ENCODE results near the gene KCNH1. TPM values are rescaled to one million over a fixed set of nuclear protein-coding genes. Genes with fewer than 3 reads are reported as not detected.

The KCNH1 gene
- total RNA-seq, 1 experiment from 2014 or later = 0.17 TPM

DNA sequence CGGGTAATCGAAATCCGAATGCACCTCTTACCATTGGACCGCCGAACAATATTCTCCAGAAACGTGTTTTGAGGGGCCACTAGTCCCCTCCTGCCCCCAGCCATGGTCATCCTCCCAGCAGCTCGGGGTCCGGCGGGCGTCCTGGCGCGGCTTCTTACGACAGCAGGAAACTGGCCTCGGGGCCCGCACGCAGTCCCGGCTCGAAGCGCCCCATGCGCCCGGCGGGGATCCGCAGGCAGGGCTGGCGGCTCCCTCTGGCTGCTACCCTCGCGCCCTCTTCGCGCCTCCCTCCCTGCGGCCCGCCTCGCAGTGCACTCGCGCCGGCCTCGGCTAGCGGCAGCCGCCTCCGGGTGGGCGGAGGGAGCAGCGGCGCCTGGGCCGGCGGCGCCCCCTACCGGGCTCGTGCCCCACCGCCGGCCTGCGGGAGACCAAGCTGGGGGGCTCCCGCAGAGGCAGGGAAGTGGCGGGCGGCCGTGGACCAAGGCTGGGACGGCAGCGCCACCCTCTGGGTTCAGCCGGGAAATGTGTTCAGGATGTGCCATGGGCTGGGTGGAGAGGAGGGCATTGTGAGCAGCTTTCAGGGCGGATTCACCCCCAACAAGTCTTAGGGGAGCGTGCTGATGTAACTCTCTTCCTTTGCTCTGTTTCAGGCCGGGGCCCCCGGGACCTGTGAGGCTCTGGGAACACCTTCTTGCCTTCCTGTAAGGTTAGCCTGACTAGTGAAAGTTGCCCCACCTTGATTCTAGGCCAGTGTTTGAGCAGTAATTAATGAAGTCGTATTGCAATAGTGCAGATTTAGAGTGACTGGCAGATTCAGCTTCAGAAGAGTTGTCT, at the start of gene KCNH1 (continued):
- no peak for TF ChIP-seq NR1H2 (CRISPR knock-in tag; IDR thresholded peaks at IDR 0.05)
- TF ChIP-seq, protein P1, sequence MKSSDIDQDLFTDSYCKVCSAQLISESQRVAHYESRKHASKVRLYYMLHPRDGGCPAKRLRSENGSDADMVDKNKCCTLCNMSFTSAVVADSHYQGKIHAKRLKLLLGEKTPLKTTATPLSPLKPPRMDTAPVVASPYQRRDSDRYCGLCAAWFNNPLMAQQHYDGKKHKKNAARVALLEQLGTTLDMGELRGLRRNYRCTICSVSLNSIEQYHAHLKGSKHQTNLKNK (CRISPR knock-in tag; IDR thresholded peaks at IDR 0.05) = no peak
- TF ChIP-seq MYBL2 (CRISPR knock-in tag; IDR thresholded peaks at IDR 0.05) = peak; percentile 93
- peak; percentile 95 for TF ChIP-seq FOXP1 (CRISPR knock-in tag; IDR thresholded peaks at IDR 0.05; ENCODE audit: borderline replicate concordance)
- no peak for TF ChIP-seq SOX15 (CRISPR knock-in tag; IDR thresholded peaks at IDR 0.05)
- TF ChIP-seq ZNF138 (CRISPR knock-in tag; conservative IDR thresholded peaks at IDR 0.05) = no peak
- peak; percentile 82; the same call in 1 of the 2 replicates for TF ChIP-seq CREB1 (CRISPR knock-in tag; IDR thresholded peaks at IDR 0.05)
- TF ChIP-seq CREM (CRISPR knock-in tag; IDR thresholded peaks at IDR 0.05) = peak; percentile 90
- TF ChIP-seq, protein P2, sequence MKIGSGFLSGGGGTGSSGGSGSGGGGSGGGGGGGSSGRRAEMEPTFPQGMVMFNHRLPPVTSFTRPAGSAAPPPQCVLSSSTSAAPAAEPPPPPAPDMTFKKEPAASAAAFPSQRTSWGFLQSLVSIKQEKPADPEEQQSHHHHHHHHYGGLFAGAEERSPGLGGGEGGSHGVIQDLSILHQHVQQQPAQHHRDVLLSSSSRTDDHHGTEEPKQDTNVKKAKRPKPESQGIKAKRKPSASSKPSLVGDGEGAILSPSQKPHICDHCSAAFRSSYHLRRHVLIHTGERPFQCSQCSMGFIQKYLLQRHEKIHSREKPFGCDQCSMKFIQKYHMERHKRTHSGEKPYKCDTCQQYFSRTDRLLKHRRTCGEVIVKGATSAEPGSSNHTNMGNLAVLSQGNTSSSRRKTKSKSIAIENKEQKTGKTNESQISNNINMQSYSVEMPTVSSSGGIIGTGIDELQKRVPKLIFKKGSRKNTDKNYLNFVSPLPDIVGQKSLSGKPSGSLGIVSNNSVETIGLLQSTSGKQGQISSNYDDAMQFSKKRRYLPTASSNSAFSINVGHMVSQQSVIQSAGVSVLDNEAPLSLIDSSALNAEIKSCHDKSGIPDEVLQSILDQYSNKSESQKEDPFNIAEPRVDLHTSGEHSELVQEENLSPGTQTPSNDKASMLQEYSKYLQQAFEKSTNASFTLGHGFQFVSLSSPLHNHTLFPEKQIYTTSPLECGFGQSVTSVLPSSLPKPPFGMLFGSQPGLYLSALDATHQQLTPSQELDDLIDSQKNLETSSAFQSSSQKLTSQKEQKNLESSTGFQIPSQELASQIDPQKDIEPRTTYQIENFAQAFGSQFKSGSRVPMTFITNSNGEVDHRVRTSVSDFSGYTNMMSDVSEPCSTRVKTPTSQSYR (CRISPR knock-in tag; IDR thresholded peaks at IDR 0.05) = no peak
- no peak for TF ChIP-seq HMGA2 (CRISPR knock-in tag; IDR thresholded peaks at IDR 0.05)
- TF ChIP-seq, protein P3, sequence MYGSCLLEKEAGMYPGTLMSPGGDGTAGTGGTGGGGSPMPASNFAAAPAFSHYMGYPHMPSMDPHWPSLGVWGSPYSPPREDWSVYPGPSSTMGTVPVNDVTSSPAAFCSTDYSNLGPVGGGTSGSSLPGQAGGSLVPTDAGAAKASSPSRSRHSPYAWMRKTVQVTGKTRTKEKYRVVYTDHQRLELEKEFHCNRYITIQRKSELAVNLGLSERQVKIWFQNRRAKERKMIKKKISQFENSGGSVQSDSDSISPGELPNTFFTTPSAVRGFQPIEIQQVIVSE (CRISPR knock-in tag; IDR thresholded peaks at IDR 0.05; ENCODE audit: borderline replicate concordance) = no peak
- TF ChIP-seq, protein P4, sequence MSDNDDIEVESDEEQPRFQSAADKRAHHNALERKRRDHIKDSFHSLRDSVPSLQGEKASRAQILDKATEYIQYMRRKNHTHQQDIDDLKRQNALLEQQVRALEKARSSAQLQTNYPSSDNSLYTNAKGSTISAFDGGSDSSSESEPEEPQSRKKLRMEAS (CRISPR knock-in tag; IDR thresholded peaks at IDR 0.05) = peak; percentile 85
- peak; percentile 92 for TF ChIP-seq ZNF423 (CRISPR knock-in tag; IDR thresholded peaks at IDR 0.05)

DNA sequence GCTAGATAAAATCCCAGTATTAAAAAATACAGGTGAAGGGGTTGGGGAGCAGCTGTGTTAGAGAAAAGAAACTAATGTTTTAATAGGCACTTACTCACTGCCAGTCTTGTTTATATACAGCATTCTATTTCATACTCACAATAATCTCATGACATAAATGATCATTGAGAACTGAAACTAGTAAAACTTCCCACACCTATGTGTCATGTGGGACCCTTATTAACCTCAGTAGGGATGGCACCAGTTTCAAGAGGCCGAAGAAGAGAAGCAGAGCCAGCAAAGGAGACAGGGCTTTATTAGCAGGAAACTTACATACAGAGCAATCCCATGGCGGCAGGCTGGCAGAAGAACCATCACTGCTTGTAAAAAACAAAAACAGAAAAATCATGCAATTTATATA, 48.8 kb upstream of the KCNH1 start:
- Mint-ChIP-seq H3K4me3 (no peak overlapping the region), H3K9me3 (no peaks in the 10 kb centered on the region), H3K4me1 (no peaks in the 10 kb centered on the region), H3K27ac (no peak overlapping the region), H3K27me3 (ENCODE audit: low read depth) (no peaks in the 10 kb centered on the region), H3K36me3 (no peaks in the 10 kb centered on the region)
- ChIA-PET CTCF (no interaction called here), POLR2A (no interaction called here)
- ATAC-seq (no peak), DNase-seq (ENCODE audit: low spot score) (no peak)
- TF ChIP-seq, protein P5, sequence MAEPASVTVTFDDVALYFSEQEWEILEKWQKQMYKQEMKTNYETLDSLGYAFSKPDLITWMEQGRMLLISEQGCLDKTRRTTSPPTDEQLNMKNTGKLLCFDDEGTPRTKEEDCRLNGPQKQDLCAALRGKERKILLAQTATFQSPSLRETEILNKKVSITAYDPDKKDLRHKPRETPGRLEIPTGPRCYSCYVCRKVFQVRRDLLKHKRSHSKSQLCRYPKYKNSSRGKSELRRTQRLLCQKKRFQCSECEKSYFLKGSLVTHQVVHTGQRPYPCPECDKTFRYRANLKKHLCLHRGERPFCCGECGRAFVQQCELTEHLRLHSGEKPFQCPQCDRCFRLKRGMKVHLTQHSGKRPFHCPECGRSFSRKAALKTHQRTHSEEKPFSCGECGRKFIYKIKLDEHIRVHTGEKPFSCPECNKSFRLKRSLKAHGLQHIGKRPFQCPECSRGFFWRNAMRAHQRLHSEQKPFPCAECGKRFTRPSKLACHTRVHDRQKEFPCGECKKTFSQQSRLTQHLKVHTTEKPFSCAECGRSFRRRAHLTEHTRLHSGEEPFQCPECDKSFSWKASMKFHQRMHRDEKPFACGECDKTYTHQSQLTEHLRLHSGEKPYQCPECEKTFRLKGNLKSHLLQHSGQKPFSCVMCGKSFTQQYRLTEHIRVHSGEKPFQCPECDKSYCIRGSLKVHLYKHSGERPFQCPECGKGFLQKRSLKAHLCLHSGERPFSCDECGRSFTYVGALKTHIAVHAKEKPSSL (CRISPR knock-in tag; conservative IDR thresholded peaks at IDR 0.05) = no peak
- TF ChIP-seq NFATC4 (CRISPR knock-in tag; IDR thresholded peaks at IDR 0.05) (no peak), PRRX2 (CRISPR knock-in tag; IDR thresholded peaks at IDR 0.05) (no peak)

DNA sequence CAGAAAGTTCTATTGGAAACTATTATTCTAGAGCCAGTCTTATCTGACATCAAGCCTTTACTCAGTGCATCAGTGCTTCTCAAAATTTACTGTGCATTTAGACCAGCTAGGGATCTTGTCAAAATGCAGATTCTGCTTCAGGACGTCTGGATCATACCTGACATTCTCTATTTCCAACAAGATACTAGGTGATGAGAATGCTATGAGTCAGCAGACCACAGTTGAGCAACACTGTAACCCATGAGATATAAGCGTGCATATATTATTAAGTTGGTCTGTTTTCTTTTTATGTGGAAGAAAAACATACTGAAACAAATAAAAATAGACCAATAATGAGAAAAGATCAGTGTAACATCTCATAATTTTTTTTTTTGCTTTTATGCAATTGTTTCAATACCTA, 40.4 kb upstream of the KCNH1 start:
- Mint-ChIP-seq H3K9me3 (peaks cover 29% of the 10 kb centered on the region), H3K4me1 (peaks cover 16% of the 10 kb centered on the region), H3K4me3 (no peak overlapping the region), H3K27ac (no peak overlapping the region), H3K36me3 (peaks cover 9% of the 10 kb centered on the region), H3K27me3 (ENCODE audit: low read depth) (no peaks in the 10 kb centered on the region)
- DNase-seq (ENCODE audit: low spot score) (no peak), ATAC-seq (no peak)
- CTCF ChIA-PET = no interaction called here
- POLR2A ChIA-PET = no interaction called here
- TF ChIP-seq ELF4 (CRISPR knock-in tag; IDR thresholded peaks at IDR 0.05; ENCODE audit: low read depth) (no peak), SMAD3 (CRISPR knock-in tag; IDR thresholded peaks at IDR 0.05; ENCODE audit: borderline replicate concordance) (no peak)
- TF ChIP-seq, protein P6, sequence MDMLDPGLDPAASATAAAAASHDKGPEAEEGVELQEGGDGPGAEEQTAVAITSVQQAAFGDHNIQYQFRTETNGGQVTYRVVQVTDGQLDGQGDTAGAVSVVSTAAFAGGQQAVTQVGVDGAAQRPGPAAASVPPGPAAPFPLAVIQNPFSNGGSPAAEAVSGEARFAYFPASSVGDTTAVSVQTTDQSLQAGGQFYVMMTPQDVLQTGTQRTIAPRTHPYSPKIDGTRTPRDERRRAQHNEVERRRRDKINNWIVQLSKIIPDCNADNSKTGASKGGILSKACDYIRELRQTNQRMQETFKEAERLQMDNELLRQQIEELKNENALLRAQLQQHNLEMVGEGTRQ (CRISPR knock-in tag; IDR thresholded peaks at IDR 0.05) = no peak
- TF ChIP-seq, protein P7, sequence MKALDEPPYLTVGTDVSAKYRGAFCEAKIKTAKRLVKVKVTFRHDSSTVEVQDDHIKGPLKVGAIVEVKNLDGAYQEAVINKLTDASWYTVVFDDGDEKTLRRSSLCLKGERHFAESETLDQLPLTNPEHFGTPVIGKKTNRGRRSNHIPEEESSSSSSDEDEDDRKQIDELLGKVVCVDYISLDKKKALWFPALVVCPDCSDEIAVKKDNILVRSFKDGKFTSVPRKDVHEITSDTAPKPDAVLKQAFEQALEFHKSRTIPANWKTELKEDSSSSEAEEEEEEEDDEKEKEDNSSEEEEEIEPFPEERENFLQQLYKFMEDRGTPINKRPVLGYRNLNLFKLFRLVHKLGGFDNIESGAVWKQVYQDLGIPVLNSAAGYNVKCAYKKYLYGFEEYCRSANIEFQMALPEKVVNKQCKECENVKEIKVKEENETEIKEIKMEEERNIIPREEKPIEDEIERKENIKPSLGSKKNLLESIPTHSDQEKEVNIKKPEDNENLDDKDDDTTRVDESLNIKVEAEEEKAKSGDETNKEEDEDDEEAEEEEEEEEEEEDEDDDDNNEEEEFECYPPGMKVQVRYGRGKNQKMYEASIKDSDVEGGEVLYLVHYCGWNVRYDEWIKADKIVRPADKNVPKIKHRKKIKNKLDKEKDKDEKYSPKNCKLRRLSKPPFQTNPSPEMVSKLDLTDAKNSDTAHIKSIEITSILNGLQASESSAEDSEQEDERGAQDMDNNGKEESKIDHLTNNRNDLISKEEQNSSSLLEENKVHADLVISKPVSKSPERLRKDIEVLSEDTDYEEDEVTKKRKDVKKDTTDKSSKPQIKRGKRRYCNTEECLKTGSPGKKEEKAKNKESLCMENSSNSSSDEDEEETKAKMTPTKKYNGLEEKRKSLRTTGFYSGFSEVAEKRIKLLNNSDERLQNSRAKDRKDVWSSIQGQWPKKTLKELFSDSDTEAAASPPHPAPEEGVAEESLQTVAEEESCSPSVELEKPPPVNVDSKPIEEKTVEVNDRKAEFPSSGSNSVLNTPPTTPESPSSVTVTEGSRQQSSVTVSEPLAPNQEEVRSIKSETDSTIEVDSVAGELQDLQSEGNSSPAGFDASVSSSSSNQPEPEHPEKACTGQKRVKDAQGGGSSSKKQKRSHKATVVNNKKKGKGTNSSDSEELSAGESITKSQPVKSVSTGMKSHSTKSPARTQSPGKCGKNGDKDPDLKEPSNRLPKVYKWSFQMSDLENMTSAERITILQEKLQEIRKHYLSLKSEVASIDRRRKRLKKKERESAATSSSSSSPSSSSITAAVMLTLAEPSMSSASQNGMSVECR (CRISPR knock-in tag; IDR thresholded peaks at IDR 0.05; ENCODE audit: borderline replicate concordance) = no peak
